GM23338 (cell line): ENCODE results near the gene RRBP1. TPM values are rescaled to one million over a fixed set of nuclear protein-coding genes. Genes with fewer than 3 reads are reported as not detected.

ENCODE experiments used
- ATAC-seq: fragments of 200-7000 bp; cut with Tn5 transposase; 3 replicates; pipeline ENCODE4 v1.9.1; 2020
- DNase-seq: peaks from one replicate; pipeline ENCODE4 v3.0.0-alpha.2; 2015; ENCODE audit warnings: low spot score
- H2AFZ ChIP-seq: fragments of 200-600 bp; sonication (generic); 2 replicates; pipeline ENCODE4 v1.8.0; 2016; ENCODE audit warnings: antibody characterized with exemption, mild to moderate bottlenecking, moderate library complexity
- H3F3A ChIP-seq: fragments of 200-600 bp; sonication (generic); replicated peaks from 2 replicates; pipeline ENCODE4 v1.8.0; 2017; ENCODE audit warnings: antibody characterized with exemption, mixed run types, low read depth
- H3K27ac ChIP-seq: fragments of 200-600 bp; sonication (generic); 2 replicates; pipeline ENCODE4 v1.6.1; 2016; ENCODE audit warnings: low read depth
- H3K27me3 ChIP-seq: fragments of 200-600 bp; sonication (generic); 2 replicates; pipeline ENCODE4 v1.8.0; 2016; ENCODE audit warnings: mild to moderate bottlenecking, mixed run types, moderate library complexity; ENCODE audit not compliant: insufficient read depth
- H3K36me3 ChIP-seq: fragments of 200-600 bp; sonication (generic); 2 replicates; pipeline ENCODE4 v1.8.0; 2016; ENCODE audit warnings: mild to moderate bottlenecking; ENCODE audit not compliant: insufficient read depth
- H3K4me1 ChIP-seq: fragments of 200-600 bp; sonication (generic); 2 replicates; pipeline ENCODE4 v1.8.0; 2016; ENCODE audit warnings: mild to moderate bottlenecking, moderate library complexity; ENCODE audit not compliant: insufficient read depth
- H3K4me2 ChIP-seq: fragments of 200-600 bp; sonication (generic); 2 replicates; pipeline ENCODE4 v1.7.1; 2017; ENCODE audit warnings: mixed run types
- H3K4me3 ChIP-seq: fragments of 200-600 bp; sonication (generic); 2 replicates; pipeline ENCODE4 v1.6.1; 2016; ENCODE audit warnings: mixed run types
- H3K79me2 ChIP-seq: fragments of 200-600 bp; sonication (generic); replicated peaks from 2 replicates; pipeline ENCODE4 v1.8.0; 2017; ENCODE audit warnings: mild to moderate bottlenecking; ENCODE audit not compliant: insufficient read depth
- H3K9me2 ChIP-seq: fragments of 200-600 bp; sonication (generic); 2 replicates; pipeline ENCODE4 v1.8.0; 2017; ENCODE audit not compliant: insufficient read depth
- H4K20me1 ChIP-seq: fragments of 200-600 bp; sonication (generic); replicated peaks from 2 replicates; pipeline ENCODE4 v1.8.0; 2017; ENCODE audit warnings: mild to moderate bottlenecking; ENCODE audit not compliant: insufficient read depth
- H3K27ac Mint-ChIP-seq: 2 replicates; pipeline ENCODE4 v1.8.0; 2020; ENCODE audit warnings: inconsistent platforms, mild to moderate bottlenecking, moderate library complexity, mixed read lengths
- H3K27me3 Mint-ChIP-seq: 3 replicates; pipeline ENCODE4 v1.8.0; 2022; ENCODE audit warnings: low read depth, mild to moderate bottlenecking, moderate library complexity, mixed read lengths, inconsistent platforms; ENCODE audit not compliant: insufficient read depth, poor library complexity
- H3K36me3 Mint-ChIP-seq: 3 replicates; pipeline ENCODE4 v1.8.0; 2021; ENCODE audit warnings: low read depth, mild to moderate bottlenecking, inconsistent platforms, moderate library complexity, mixed read lengths
- H3K4me1 Mint-ChIP-seq: 3 replicates; pipeline ENCODE4 v1.8.0; 2020; ENCODE audit warnings: mild to moderate bottlenecking, inconsistent platforms, mixed read lengths
- H3K4me3 Mint-ChIP-seq: 3 replicates; pipeline ENCODE4 v1.8.0; 2021; ENCODE audit warnings: moderate library complexity, mild to moderate bottlenecking, inconsistent platforms, mixed read lengths
- H3K9me3 Mint-ChIP-seq: 3 replicates; pipeline ENCODE4 v1.8.0; 2020; ENCODE audit warnings: moderate library complexity, mild to moderate bottlenecking, inconsistent platforms, mixed read lengths
- CREB1 ChIP-seq: fragments of 250-450 bp; sonication (Bioruptor Pico); IDR thresholded peaks from 2 replicates; pipeline ENCODE4 v1.5.0; 2020; ENCODE audit warnings: low read depth, mild to moderate bottlenecking, moderate library complexity
- EZH2 ChIP-seq: fragments of 200-600 bp; sonication (generic); IDR thresholded peaks from one replicate; pipeline ENCODE4 v1.8.0; 2017; ENCODE audit warnings: antibody characterized with exemption, mild to moderate bottlenecking, low read depth; ENCODE audit not compliant: unreplicated experiment
- EZH2phosphoT487 ChIP-seq: fragments of 200-600 bp; sonication (generic); IDR thresholded peaks from one replicate; pipeline ENCODE4 v1.8.1; 2018; ENCODE audit warnings: antibody characterized with exemption; ENCODE audit not compliant: unreplicated experiment
- JUNB ChIP-seq: IDR thresholded peaks from one replicate; pipeline ENCODE4 v1.6.1; 2016; ENCODE audit warnings: antibody characterized with exemption; ENCODE audit not compliant: unreplicated experiment
- NANOG ChIP-seq: IDR thresholded peaks from 2 replicates; pipeline ENCODE4 v1.6.1; 2016; ENCODE audit warnings: antibody characterized with exemption, borderline replicate concordance
- POLR2AphosphoS5 ChIP-seq: IDR thresholded peaks from 2 replicates; pipeline ENCODE4 v1.6.1; 2016; ENCODE audit warnings: antibody characterized with exemption, low read depth
- REST ChIP-seq: IDR thresholded peaks from one replicate; pipeline ENCODE4 v1.6.1; 2018; ENCODE audit warnings: antibody characterized with exemption; ENCODE audit not compliant: unreplicated experiment
- STAT1 ChIP-seq: IDR thresholded peaks from one replicate; pipeline ENCODE4 v1.6.1; 2016; ENCODE audit warnings: antibody characterized with exemption; ENCODE audit not compliant: unreplicated experiment
- ZNF114 ChIP-seq: fragments of 250-450 bp; sonication (Bioruptor Pico); IDR thresholded peaks from 2 replicates; pipeline ENCODE4 v1.5.0; 2020; ENCODE audit warnings: mild to moderate bottlenecking, moderate library complexity
- ZNF331 ChIP-seq: fragments of 250-450 bp; sonication (Bioruptor Pico); IDR thresholded peaks from 2 replicates; pipeline ENCODE4 v1.5.0; 2020; ENCODE audit warnings: low read depth, mild to moderate bottlenecking, moderate library complexity
- polyA plus RNA-seq: library from polyadenylated mRNA; unstranded; fragments of >200 nt; fragmentation: Nextera tagmentation; extraction: Ambion mirVana; gene quantifications from 2 replicates; pipeline ENCODE4 v1.2.1, GENCODE V29; 2016
- total RNA-seq: library from RNA; depleted of rRNA; stranded (reverse); fragments of >200 nt; shearing (Covaris generic); gene quantifications from 2 replicates; pipeline ENCODE4 v1.2.3, GENCODE V29; 2014
- TF ChIP-seq, protein P1 (sequence below): fragments of 250-450 bp; sonication (Bioruptor Pico); IDR thresholded peaks from 2 replicates; pipeline ENCODE4 v1.5.0; 2020; ENCODE audit warnings: mild to moderate bottlenecking, moderate library complexity
- TF ChIP-seq, protein P2 (sequence below): IDR thresholded peaks from 2 replicates; pipeline ENCODE4 v1.6.1; 2016; ENCODE audit warnings: antibody characterized with exemption
- TF ChIP-seq, protein P3 (sequence below), 2 experiments: fragments of 200-600 bp in 1 of 2; sonication (generic) in 1 of 2; conservative IDR thresholded peaks; 2 replicates each; pipeline versions ENCODE4 v1.5.1 to v1.6.1; 2016 to 2017; ENCODE audit warnings: antibody characterized with exemption in 2 of 2, low read depth in 2 of 2, mild to moderate bottlenecking in 2 of 2, moderate library complexity in 1 of 2

RRBP1 gene
- total and polyA plus RNA-seq, 2 experiments from 2014 or later = 105 to 113 TPM

DNA sequence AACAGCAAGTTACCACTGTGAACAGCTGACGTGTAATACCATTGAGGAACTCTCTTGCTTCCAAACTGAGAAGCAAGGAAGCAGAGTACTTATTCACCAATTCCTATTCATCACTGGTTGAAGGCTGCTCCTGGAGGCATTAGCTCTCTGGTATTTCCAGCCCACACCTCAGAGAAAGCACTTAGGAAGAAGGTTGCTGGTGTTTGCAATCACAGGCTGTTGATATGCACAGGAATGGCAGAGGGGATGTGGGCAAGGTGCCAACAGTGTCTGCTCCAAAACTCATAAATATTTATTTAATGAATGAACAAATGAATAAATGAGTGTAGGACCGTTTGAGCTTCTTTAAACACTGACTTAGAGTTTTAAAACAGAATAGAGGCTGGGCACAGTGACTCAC is 6.9 kb upstream of the RRBP1 start:
- H3K4me3 Mint-ChIP-seq = no peak overlapping the region
- ATAC-seq (no peak), DNase-seq (no peak)
- Histone ChIP-seq H2AFZ (no peak overlapping the region), H3K27me3 (no peaks in the 10 kb centered on the region), H3F3A (no peaks in the 10 kb centered on the region), H3K4me2 (no peak overlapping the region), H3K4me3 (no peak overlapping the region), H3K79me2 (no peaks in the 10 kb centered on the region), H3K36me3 (no peaks in the 10 kb centered on the region), H3K4me1 (peaks cover 5% of the 10 kb centered on the region), H4K20me1 (no peaks in the 10 kb centered on the region), H3K27ac (no peak overlapping the region), H3K9me2 (no peaks in the 10 kb centered on the region)
- no peaks in the 10 kb centered on the region; the same call in 2 of the 3 replicates for H3K36me3 Mint-ChIP-seq
- TF ChIP-seq REST (no peak), EZH2 (no peak), NANOG (no peak), ZNF331 (CRISPR knock-in tag) (no peak), ZNF114 (CRISPR knock-in tag) (no peak), JUNB (no peak), STAT1 (no peak), CREB1 (CRISPR knock-in tag) (no peak), POLR2AphosphoS5 (no peak), EZH2phosphoT487 (no peak)
- TF ChIP-seq, protein P1, sequence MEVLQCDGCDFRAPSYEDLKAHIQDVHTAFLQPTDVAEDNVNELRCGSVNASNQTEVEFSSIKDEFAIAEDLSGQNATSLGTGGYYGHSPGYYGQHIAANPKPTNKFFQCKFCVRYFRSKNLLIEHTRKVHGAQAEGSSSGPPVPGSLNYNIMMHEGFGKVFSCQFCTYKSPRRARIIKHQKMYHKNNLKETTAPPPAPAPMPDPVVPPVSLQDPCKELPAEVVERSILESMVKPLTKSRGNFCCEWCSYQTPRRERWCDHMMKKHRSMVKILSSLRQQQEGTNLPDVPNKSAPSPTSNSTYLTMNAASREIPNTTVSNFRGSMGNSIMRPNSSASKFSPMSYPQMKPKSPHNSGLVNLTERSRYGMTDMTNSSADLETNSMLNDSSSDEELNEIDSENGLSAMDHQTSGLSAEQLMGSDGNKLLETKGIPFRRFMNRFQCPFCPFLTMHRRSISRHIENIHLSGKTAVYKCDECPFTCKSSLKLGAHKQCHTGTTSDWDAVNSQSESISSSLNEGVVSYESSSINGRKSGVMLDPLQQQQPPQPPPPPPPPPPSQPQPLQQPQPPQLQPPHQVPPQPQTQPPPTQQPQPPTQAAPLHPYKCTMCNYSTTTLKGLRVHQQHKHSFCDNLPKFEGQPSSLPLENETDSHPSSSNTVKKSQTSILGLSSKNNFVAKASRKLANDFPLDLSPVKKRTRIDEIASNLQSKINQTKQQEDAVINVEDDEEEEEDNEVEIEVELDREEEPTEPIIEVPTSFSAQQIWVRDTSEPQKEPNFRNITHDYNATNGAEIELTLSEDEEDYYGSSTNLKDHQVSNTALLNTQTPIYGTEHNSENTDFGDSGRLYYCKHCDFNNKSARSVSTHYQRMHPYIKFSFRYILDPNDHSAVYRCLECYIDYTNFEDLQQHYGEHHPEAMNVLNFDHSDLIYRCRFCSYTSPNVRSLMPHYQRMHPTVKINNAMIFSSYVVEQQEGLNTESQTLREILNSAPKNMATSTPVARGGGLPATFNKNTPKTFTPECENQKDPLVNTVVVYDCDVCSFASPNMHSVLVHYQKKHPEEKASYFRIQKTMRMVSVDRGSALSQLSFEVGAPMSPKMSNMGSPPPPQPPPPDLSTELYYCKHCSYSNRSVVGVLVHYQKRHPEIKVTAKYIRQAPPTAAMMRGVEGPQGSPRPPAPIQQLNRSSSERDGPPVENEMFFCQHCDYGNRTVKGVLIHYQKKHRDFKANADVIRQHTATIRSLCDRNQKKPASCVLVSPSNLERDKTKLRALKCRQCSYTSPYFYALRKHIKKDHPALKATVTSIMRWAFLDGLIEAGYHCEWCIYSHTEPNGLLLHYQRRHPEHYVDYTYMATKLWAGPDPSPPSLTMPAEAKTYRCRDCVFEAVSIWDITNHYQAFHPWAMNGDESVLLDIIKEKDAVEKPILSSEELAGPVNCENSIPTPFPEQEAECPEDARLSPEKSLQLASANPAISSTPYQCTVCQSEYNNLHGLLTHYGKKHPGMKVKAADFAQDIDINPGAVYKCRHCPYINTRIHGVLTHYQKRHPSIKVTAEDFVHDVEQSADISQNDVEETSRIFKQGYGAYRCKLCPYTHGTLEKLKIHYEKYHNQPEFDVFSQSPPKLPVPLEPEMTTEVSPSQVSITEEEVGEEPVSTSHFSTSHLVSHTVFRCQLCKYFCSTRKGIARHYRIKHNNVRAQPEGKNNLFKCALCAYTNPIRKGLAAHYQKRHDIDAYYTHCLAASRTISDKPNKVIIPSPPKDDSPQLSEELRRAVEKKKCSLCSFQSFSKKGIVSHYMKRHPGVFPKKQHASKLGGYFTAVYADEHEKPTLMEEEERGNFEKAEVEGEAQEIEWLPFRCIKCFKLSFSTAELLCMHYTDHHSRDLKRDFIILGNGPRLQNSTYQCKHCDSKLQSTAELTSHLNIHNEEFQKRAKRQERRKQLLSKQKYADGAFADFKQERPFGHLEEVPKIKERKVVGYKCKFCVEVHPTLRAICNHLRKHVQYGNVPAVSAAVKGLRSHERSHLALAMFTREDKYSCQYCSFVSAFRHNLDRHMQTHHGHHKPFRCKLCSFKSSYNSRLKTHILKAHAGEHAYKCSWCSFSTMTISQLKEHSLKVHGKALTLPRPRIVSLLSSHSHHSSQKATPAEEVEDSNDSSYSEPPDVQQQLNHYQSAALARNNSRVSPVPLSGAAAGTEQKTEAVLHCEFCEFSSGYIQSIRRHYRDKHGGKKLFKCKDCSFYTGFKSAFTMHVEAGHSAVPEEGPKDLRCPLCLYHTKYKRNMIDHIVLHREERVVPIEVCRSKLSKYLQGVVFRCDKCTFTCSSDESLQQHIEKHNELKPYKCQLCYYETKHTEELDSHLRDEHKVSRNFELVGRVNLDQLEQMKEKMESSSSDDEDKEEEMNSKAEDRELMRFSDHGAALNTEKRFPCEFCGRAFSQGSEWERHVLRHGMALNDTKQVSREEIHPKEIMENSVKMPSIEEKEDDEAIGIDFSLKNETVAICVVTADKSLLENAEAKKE (CRISPR knock-in tag) = no peak
- TF ChIP-seq, protein P2, sequence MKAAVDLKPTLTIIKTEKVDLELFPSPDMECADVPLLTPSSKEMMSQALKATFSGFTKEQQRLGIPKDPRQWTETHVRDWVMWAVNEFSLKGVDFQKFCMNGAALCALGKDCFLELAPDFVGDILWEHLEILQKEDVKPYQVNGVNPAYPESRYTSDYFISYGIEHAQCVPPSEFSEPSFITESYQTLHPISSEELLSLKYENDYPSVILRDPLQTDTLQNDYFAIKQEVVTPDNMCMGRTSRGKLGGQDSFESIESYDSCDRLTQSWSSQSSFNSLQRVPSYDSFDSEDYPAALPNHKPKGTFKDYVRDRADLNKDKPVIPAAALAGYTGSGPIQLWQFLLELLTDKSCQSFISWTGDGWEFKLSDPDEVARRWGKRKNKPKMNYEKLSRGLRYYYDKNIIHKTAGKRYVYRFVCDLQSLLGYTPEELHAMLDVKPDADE = no peak
- TF ChIP-seq, protein P3, sequence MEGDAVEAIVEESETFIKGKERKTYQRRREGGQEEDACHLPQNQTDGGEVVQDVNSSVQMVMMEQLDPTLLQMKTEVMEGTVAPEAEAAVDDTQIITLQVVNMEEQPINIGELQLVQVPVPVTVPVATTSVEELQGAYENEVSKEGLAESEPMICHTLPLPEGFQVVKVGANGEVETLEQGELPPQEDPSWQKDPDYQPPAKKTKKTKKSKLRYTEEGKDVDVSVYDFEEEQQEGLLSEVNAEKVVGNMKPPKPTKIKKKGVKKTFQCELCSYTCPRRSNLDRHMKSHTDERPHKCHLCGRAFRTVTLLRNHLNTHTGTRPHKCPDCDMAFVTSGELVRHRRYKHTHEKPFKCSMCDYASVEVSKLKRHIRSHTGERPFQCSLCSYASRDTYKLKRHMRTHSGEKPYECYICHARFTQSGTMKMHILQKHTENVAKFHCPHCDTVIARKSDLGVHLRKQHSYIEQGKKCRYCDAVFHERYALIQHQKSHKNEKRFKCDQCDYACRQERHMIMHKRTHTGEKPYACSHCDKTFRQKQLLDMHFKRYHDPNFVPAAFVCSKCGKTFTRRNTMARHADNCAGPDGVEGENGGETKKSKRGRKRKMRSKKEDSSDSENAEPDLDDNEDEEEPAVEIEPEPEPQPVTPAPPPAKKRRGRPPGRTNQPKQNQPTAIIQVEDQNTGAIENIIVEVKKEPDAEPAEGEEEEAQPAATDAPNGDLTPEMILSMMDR (conservative IDR thresholded peaks at IDR 0.05; ENCODE audit: low read depth in 2 of 2) = no peak
- peaks cover 11% of the 10 kb centered on the region for H3K27me3 Mint-ChIP-seq
- H3K4me1 Mint-ChIP-seq = peaks cover 8% of the 10 kb centered on the region
- H3K27ac Mint-ChIP-seq = no peak overlapping the region
- H3K9me3 Mint-ChIP-seq = peaks cover 15% of the 10 kb centered on the region; the same call in 2 of the 3 replicates
